ENCODE measurements around the gene RETREG3. TPM values are rescaled to one million over a fixed set of nuclear protein-coding genes. Genes with fewer than 3 reads are reported as not detected.

Gene RETREG3
- total RNA-seq, 6 experiments from 2014 or later, result 31.0 to 49.4 (median 43.2) TPM

GRCh38 chr17:42653179-42654124 lies 44.3 kb upstream of the RETREG3 start:
- WGBS (ENCODE audit: insufficient coverage, low coverage, low lambda C conversion rate, missing lambda C conversion rate), result 20% methylated on average over 29 of the region's 42 CpGs
- no peaks in the 10 kb centered on the region for H3K27me3 ChIP-seq
- peaks cover 0 to 6% (median 0%) of the 10 kb centered on the region in 4 donors for H3K4me1 ChIP-seq
- intact Hi-C loops (cut with DNase I), result no loop called here
- H3K9me3 ChIP-seq, result no peaks in the 10 kb centered on the region
- no peaks in the 10 kb centered on the region for H3K36me3 ChIP-seq
- DNase-seq (peak in 2 of 3 donors; percentile 23 to 50), ATAC-seq (peak; percentile 41 to 61 (median 58))
- TF ChIP-seq CTCF (IDR thresholded peaks at IDR 0.05) (no peak), POLR2A (IDR thresholded peaks at IDR 0.05) (no peak)
- H3K27ac ChIP-seq, result peak overlapping the region in 2 of 3 donors; percentile 20 to 33
- H3K4me3 ChIP-seq, result peak overlapping the region in 1 of 3 donors; percentile 29

- 79% methylated on average over 4 of the region's 4 CpGs for WGBS (ENCODE audit: insufficient coverage, low coverage, low lambda C conversion rate, missing lambda C conversion rate)
- Histone ChIP-seq H3K36me3 (no peaks in the 10 kb centered on the region), H3K4me1 (peaks cover 0 to 6% (median 0%) of the 10 kb centered on the region in 4 donors), H3K4me3 (no peak overlapping the region), H3K27ac (no peak overlapping the region), H3K27me3 (no peaks in the 10 kb centered on the region), H3K9me3 (no peaks in the 10 kb centered on the region)
- ATAC-seq, result no peak
- TF ChIP-seq POLR2A (IDR thresholded peaks at IDR 0.05), result no peak
- no peak for TF ChIP-seq CTCF (IDR thresholded peaks at IDR 0.05)
- intact Hi-C loops (cut with DNase I), result no loop called here
- no peak for DNase-seq
These were observed 42.2 kb upstream of the RETREG3 start for GRCh38 chr17:42651392-42651791.

DNA sequence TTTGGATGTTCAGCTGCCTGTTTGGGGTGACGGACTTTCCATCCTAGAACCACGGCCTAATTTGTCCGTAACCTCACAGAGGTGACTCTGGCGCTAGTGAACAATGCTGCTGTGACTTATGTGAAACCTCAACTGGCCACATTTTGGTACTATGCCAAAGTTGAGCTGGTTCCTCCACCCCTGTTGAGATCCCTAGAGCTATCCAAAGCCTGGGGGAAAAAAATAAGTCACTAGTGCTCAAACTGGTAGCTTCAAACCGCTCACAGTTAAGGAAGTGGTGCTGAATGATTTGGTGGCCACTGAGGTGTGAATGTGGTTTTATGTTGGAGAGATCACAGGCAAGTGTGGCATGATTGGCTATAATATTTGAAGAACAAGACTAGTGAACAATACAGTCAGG lies 38.6 kb upstream of the RETREG3 start:
- Histone ChIP-seq H3K27me3 (no peaks in the 10 kb centered on the region), H3K27ac (no peak overlapping the region), H3K9me3 (no peaks in the 10 kb centered on the region), H3K36me3 (no peaks in the 10 kb centered on the region), H3K4me1 (no peaks in the 10 kb centered on the region), H3K4me3 (no peak overlapping the region)
- ATAC-seq (no peak), DNase-seq (no peak)
- intact Hi-C loops (cut with DNase I), result no loop called here
- TF ChIP-seq CTCF (IDR thresholded peaks at IDR 0.05) (no peak), POLR2A (IDR thresholded peaks at IDR 0.05) (no peak)
- 69% methylated on average over 5 of the region's 5 CpGs for WGBS (ENCODE audit: insufficient coverage, low coverage, low lambda C conversion rate, missing lambda C conversion rate)

DNA sequence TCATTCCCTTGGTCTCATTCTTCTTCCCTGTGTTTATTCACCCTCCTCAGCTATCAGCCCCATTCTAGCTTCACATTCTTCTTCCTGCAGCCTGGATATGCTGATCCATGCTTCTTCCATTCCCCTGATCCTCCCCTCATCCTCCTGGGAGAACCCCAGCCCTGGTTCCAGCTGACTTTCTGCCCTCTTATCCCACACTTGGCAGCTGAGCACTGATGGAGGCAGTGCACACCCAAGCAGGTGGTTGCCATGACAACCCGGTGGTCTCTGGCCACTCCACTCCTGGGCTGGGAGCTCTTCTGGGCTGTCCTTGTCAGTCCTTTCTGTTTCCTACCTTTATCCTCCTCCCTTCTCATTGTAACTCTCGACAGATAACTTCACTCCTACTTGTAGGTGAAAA lies 33.2 kb upstream of the RETREG3 start:
- Histone ChIP-seq H3K27me3 (no peaks in the 10 kb centered on the region), H3K9me3 (no peaks in the 10 kb centered on the region), H3K27ac (no peak overlapping the region), H3K36me3 (no peaks in the 10 kb centered on the region), H3K4me3 (no peak overlapping the region), H3K4me1 (no peaks in the 10 kb centered on the region)
- DNase-seq (no peak), ATAC-seq (no peak)
- intact Hi-C loops (cut with DNase I), result no loop called here
- WGBS (ENCODE audit: insufficient coverage, low coverage, low lambda C conversion rate, missing lambda C conversion rate), result 14% methylated on average over 2 of the region's 2 CpGs
- TF ChIP-seq POLR2A (IDR thresholded peaks at IDR 0.05), result no peak

GRCh38 chr17:42640121-42640520 lies 30.9 kb upstream of the RETREG3 start:
- no peak for ATAC-seq
- Histone ChIP-seq H3K27me3 (no peaks in the 10 kb centered on the region), H3K4me1 (no peaks in the 10 kb centered on the region), H3K36me3 (no peaks in the 10 kb centered on the region), H3K9me3 (no peaks in the 10 kb centered on the region), H3K27ac (no peak overlapping the region), H3K4me3 (no peak overlapping the region)
- DNase-seq, result no peak
- intact Hi-C loops (cut with DNase I), result no loop called here
- WGBS (ENCODE audit: insufficient coverage, low coverage, low lambda C conversion rate, missing lambda C conversion rate), result 80% methylated on average over 1 of the region's 4 CpGs
- TF ChIP-seq POLR2A (IDR thresholded peaks at IDR 0.05) (no peak), CTCF (IDR thresholded peaks at IDR 0.05) (no peak)

Data from right lobe of liver (tissue), 6 donors.